Astrocyte (in vitro differentiated cells and primary cell): ENCODE results near the gene GNAQ. TPM values are rescaled to one million over a fixed set of nuclear protein-coding genes. Genes with fewer than 3 reads are reported as not detected.

Source experiments
- DNase-seq: peaks from one replicate; pipeline ENCODE4 v3.0.0-alpha.2; 2010; ENCODE audit warnings: low read depth
- FAIRE-seq: peaks from 2 replicates; lab custom pipeline; 2011; peaks lifted over from hg19 to GRCh38; lab: Jason Lieb, UNC
- H2AFZ ChIP-seq: 2 replicates; pipeline ENCODE4 v1.6.0; 2012; ENCODE audit warnings: low read depth, low read length, inconsistent platforms
- H3K27ac ChIP-seq: 2 replicates; pipeline ENCODE4 v1.5.1; 2011; ENCODE audit warnings: low read depth, low read length, inconsistent platforms
- H3K27me3 ChIP-seq: 2 replicates; pipeline ENCODE4 v1.6.0; 2011; ENCODE audit warnings: low read length, inconsistent platforms; ENCODE audit not compliant: insufficient read depth
- H3K36me3 ChIP-seq: 2 replicates; pipeline ENCODE4 v1.5.1; 2011; ENCODE audit warnings: low read length, inconsistent platforms; ENCODE audit not compliant: insufficient read depth
- H3K4me1 ChIP-seq: 2 replicates; pipeline ENCODE4 v1.5.1; 2011; ENCODE audit warnings: low read length, inconsistent platforms; ENCODE audit not compliant: insufficient read depth
- H3K4me2 ChIP-seq: 2 replicates; pipeline ENCODE4 v1.6.0; 2012; ENCODE audit warnings: low read length, inconsistent platforms
- H3K4me3 ChIP-seq: 2 replicates; pipeline ENCODE4 v1.5.1; 2011; ENCODE audit warnings: low read depth, mild to moderate bottlenecking, low read length, inconsistent platforms; ENCODE audit not compliant: insufficient read depth
- H3K79me2 ChIP-seq: 2 replicates; pipeline ENCODE4 v1.6.0; 2012; ENCODE audit warnings: mild to moderate bottlenecking, low read length, inconsistent platforms; ENCODE audit not compliant: insufficient read depth
- H3K9ac ChIP-seq: 2 replicates; pipeline ENCODE4 v1.6.0; 2012; ENCODE audit warnings: mild to moderate bottlenecking, low read length, inconsistent platforms
- H3K9me3 ChIP-seq: 2 replicates; pipeline ENCODE4 v1.5.1; 2012; ENCODE audit warnings: low read depth, mild to moderate bottlenecking, low read length, inconsistent platforms; ENCODE audit not compliant: insufficient read depth
- H4K20me1 ChIP-seq: 2 replicates; pipeline ENCODE4 v1.6.0; 2012; ENCODE audit warnings: low read length, inconsistent platforms; ENCODE audit not compliant: insufficient read depth
- H3K27ac Mint-ChIP-seq: one replicate; pipeline ENCODE4 v1.8.0; 2021; ENCODE audit warnings: mild to moderate bottlenecking, mixed read lengths; ENCODE audit not compliant: unreplicated experiment
- H3K27me3 Mint-ChIP-seq: one replicate; pipeline ENCODE4 v1.8.0; 2021; ENCODE audit warnings: low read depth, mixed read lengths; ENCODE audit not compliant: unreplicated experiment
- H3K36me3 Mint-ChIP-seq: one replicate; pipeline ENCODE4 v1.8.0; 2021; ENCODE audit warnings: low read depth, mixed read lengths; ENCODE audit not compliant: unreplicated experiment
- H3K4me1 Mint-ChIP-seq: one replicate; pipeline ENCODE4 v1.8.0; 2021; ENCODE audit warnings: low read depth, mixed read lengths; ENCODE audit not compliant: unreplicated experiment
- H3K4me3 Mint-ChIP-seq: one replicate; pipeline ENCODE4 v1.8.0; 2021; ENCODE audit warnings: mild to moderate bottlenecking, moderate library complexity, mixed read lengths; ENCODE audit not compliant: unreplicated experiment
- H3K9me3 Mint-ChIP-seq: one replicate; pipeline ENCODE4 v1.8.0; 2021; ENCODE audit warnings: mild to moderate bottlenecking, mixed read lengths; ENCODE audit not compliant: unreplicated experiment
- CTCF ChIP-seq: IDR thresholded peaks from 2 replicates; pipeline ENCODE4 v1.5.1; 2011; ENCODE audit warnings: low read depth, mild to moderate bottlenecking, inconsistent platforms, low read length, moderate library complexity; ENCODE audit not compliant: insufficient read depth
- EZH2 ChIP-seq: IDR thresholded peaks from 2 replicates; pipeline ENCODE4 v1.6.1; 2012; ENCODE audit warnings: mild to moderate bottlenecking, low read length, inconsistent platforms; ENCODE audit not compliant: insufficient read depth
- total RNA-seq: library from RNA; stranded (reverse); gene quantifications from 2 replicates; pipeline ENCODE4 v1.2.1, GENCODE V29; 2021

The GNAQ gene
- total RNA-seq, 1 donor from 2014 or later: 74.9 TPM

DNA sequence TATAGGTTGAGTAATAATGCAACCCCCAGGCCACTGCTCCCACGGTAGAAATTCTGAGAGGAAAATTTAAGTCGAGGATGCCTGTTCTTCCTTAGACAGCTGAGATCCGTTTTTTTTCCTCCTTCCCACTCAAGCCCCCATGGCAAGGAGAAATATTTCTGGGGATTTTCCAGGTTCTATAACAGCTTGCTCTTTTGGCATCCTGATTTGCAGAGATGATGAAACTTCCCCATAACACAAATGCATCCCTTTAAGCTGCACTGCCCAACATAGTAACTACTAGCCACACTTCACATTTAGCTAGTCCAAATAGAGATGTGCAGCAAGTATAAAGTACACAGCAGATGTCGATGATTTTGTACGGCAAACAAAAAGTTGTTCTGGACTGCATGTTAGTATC is 351.0 kb downstream of the GNAQ start:
- Histone ChIP-seq H3K27ac (no peak overlapping the region), H3K9ac (no peak overlapping the region), H2AFZ (no peak overlapping the region), H3K4me1 (no peaks in the 10 kb centered on the region), H3K79me2 (no peaks in the 10 kb centered on the region), H3K36me3 (no peaks in the 10 kb centered on the region), H3K9me3 (no peaks in the 10 kb centered on the region), H3K4me2 (no peak overlapping the region), H3K4me3 (no peak overlapping the region), H3K27me3 (no peaks in the 10 kb centered on the region), H4K20me1 (no peaks in the 10 kb centered on the region)
- no peaks in the 10 kb centered on the region for H3K9me3 Mint-ChIP-seq
- no peak for FAIRE-seq
- H3K27ac Mint-ChIP-seq: no peak overlapping the region
- TF ChIP-seq CTCF (no peak), EZH2 (no peak)
- H3K27me3 Mint-ChIP-seq: no peaks in the 10 kb centered on the region
- H3K4me3 Mint-ChIP-seq: no peak overlapping the region
- no peak for DNase-seq
- no peaks in the 10 kb centered on the region for H3K4me1 Mint-ChIP-seq
- H3K36me3 Mint-ChIP-seq: no peaks in the 10 kb centered on the region

DNA sequence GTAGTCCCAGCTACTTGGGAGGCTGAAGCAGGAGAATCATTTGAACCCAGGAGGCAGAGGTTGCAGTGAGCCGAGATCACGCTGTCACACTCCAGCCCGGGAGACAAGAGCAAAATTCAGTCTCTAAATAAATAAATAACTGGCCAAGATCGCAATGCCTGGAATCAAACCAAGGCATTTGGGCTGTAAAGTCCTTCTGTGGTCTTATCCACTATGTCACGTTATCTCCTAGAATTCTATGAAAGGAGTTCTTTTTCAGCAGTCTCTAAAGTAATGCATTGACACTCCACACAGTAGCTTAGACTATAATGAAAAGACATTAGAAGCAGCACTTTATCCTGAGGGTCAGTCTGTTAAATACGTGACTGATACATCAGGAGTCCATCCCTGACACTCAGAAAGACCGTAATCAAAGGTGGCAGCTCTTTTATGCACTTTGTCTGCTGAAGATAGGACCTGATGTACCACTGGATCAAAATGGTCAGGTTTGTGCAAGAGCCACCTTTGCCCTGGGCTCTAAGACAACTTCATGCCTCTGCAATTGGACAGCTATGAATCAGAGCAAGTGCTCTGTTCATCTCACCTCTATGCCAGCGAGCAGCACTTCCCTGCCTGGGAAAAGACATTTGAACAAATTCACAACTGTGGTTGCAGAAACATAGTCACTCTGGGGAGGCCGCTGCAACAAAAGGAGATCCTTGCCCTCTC is 351.8 kb downstream of the GNAQ start:
- Histone ChIP-seq H3K4me3 (no peak overlapping the region), H3K4me2 (no peak overlapping the region), H3K27me3 (no peaks in the 10 kb centered on the region), H3K36me3 (no peaks in the 10 kb centered on the region), H3K9me3 (no peaks in the 10 kb centered on the region), H3K79me2 (no peaks in the 10 kb centered on the region), H4K20me1 (no peaks in the 10 kb centered on the region), H3K27ac (no peak overlapping the region), H3K4me1 (no peaks in the 10 kb centered on the region), H2AFZ (no peak overlapping the region), H3K9ac (no peak overlapping the region)
- Mint-ChIP-seq H3K4me3 (no peak overlapping the region), H3K27ac (no peak overlapping the region), H3K36me3 (no peaks in the 10 kb centered on the region), H3K27me3 (no peaks in the 10 kb centered on the region), H3K9me3 (no peaks in the 10 kb centered on the region), H3K4me1 (no peaks in the 10 kb centered on the region)
- FAIRE-seq: no peak
- TF ChIP-seq EZH2 (no peak), CTCF (no peak)
- no peak for DNase-seq

- Mint-ChIP-seq H3K27me3 (no peaks in the 10 kb centered on the region), H3K9me3 (no peaks in the 10 kb centered on the region), H3K27ac (no peak overlapping the region), H3K4me1 (no peaks in the 10 kb centered on the region), H3K36me3 (no peaks in the 10 kb centered on the region), H3K4me3 (no peak overlapping the region)
- Histone ChIP-seq H3K4me3 (no peak overlapping the region), H3K36me3 (no peaks in the 10 kb centered on the region), H3K9ac (no peak overlapping the region), H3K27me3 (no peaks in the 10 kb centered on the region), H2AFZ (no peak overlapping the region), H3K4me2 (no peak overlapping the region), H4K20me1 (no peaks in the 10 kb centered on the region), H3K27ac (no peak overlapping the region), H3K79me2 (no peaks in the 10 kb centered on the region), H3K4me1 (no peaks in the 10 kb centered on the region), H3K9me3 (no peaks in the 10 kb centered on the region)
- no peak for DNase-seq
- TF ChIP-seq CTCF (no peak), EZH2 (no peak)
- no peak for FAIRE-seq
Observed at GRCh38 chr9:77679088-77679487, 352.5 kb downstream of the GNAQ start.
